ENCODE measurements around the gene SKOR2. TPM values are rescaled to one million over a fixed set of nuclear protein-coding genes. Genes with fewer than 3 reads are reported as not detected.

SKOR2 gene
- total RNA-seq, 1 donor from 2014 or later, result not detected

DNA sequence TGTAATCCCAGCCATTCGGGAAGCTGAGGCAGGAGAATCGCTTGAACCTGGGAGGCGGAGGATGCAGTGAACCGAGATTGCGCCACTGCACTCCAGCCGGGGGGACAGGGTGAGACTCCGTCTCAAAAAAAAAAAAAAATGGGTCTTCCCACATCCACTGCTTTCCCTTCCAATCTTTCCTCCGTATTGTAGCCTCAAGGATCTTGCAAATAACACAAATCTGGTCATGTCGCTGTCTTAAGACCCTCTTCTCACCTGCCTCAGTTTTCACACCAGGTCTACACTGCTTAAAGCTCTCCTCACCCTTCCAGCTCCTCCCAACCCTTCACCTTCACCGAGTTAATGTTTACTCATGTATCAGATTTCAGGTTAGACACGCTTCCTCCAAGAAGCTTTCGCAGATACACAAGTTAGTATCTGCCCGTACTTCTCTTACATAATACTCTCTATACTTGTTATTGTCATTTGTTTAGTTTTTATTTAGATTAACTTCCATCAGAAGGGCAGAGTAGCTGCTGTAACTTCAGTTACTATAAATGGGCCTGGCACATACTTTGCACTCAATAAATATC lies 76.8 kb downstream of the SKOR2 start:
- Histone ChIP-seq H3K4me1 (peaks cover 51% of the 10 kb centered on the region), H3K9me3 (replicated peaks) (no peaks in the 10 kb centered on the region), H3K27me3 (ENCODE audit: low read depth) (no peaks in the 10 kb centered on the region), H3K4me3 (peak overlapping the region; percentile 88), H3K27ac (replicated peaks) (no peak overlapping the region), H3K36me3 (no peaks in the 10 kb centered on the region)
- no peak for DNase-seq
- intact Hi-C loops (cut with micrococcal nuclease), result no loop called here
- no peak for TF ChIP-seq CTCF (IDR thresholded peaks at IDR 0.05; ENCODE audit: borderline replicate concordance)

GRCh38 chr18:47172476-47172875 lies 79.0 kb downstream of the SKOR2 start:
- intact Hi-C loops (cut with micrococcal nuclease), result no loop called here
- Histone ChIP-seq H3K36me3 (no peaks in the 10 kb centered on the region), H3K27me3 (ENCODE audit: low read depth) (no peaks in the 10 kb centered on the region), H3K9me3 (replicated peaks) (no peaks in the 10 kb centered on the region), H3K4me3 (no peak overlapping the region), H3K27ac (replicated peaks) (no peak overlapping the region), H3K4me1 (peaks cover 57% of the 10 kb centered on the region)
- TF ChIP-seq CTCF (IDR thresholded peaks at IDR 0.05; ENCODE audit: borderline replicate concordance), result no peak
- no peak for DNase-seq

DNA sequence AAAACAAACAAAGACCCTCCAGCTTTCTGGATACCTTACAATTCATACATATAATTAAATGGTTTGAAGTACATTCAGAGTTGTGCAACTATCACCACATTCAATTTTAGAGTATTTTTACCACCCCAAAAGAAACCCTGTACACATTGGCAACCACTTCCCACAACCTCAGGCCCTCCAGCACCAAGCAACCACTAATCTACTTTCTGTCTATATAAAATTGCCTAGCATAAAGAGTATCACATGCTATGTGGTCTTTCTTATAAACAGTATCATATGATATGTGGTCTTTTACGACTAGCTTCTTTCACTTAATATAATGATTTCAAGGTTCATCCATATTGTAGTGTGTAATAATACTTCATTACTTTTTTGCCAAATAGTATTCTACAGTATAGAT lies 82.5 kb downstream of the SKOR2 start:
- no peak overlapping the region for H3K27ac ChIP-seq (replicated peaks)
- no peak overlapping the region for H3K4me3 ChIP-seq
- no peaks in the 10 kb centered on the region for H3K9me3 ChIP-seq (replicated peaks)
- H3K27me3 ChIP-seq (ENCODE audit: low read depth), result no peaks in the 10 kb centered on the region
- no peaks in the 10 kb centered on the region for H3K36me3 ChIP-seq
- TF ChIP-seq CTCF (IDR thresholded peaks at IDR 0.05; ENCODE audit: borderline replicate concordance), result no peak
- H3K4me1 ChIP-seq, result peaks cover 35% of the 10 kb centered on the region
- intact Hi-C loops (cut with micrococcal nuclease), result no loop called here
- DNase-seq, result no peak

- no peaks in the 10 kb centered on the region for H3K27me3 ChIP-seq (ENCODE audit: low read depth)
- no peaks in the 10 kb centered on the region for H3K9me3 ChIP-seq (replicated peaks)
- intact Hi-C loops (cut with micrococcal nuclease), result no loop called here
- H3K4me1 ChIP-seq, result peaks cover 31% of the 10 kb centered on the region
- H3K36me3 ChIP-seq, result no peaks in the 10 kb centered on the region
- no peak for DNase-seq
- H3K4me3 ChIP-seq, result no peak overlapping the region
- H3K27ac ChIP-seq (replicated peaks), result no peak overlapping the region
- TF ChIP-seq CTCF (IDR thresholded peaks at IDR 0.05; ENCODE audit: borderline replicate concordance), result no peak
Measured at GRCh38 chr18:47168509-47168908, 83.0 kb downstream of the SKOR2 start.

GRCh38 chr18:47166294-47166693 lies 85.2 kb downstream of the SKOR2 start:
- H3K36me3 ChIP-seq, result no peaks in the 10 kb centered on the region
- H3K4me3 ChIP-seq, result no peak overlapping the region
- H3K27ac ChIP-seq (replicated peaks), result no peak overlapping the region
- intact Hi-C loops (cut with micrococcal nuclease), result no loop called here
- H3K27me3 ChIP-seq (ENCODE audit: low read depth), result no peaks in the 10 kb centered on the region
- no peak for TF ChIP-seq CTCF (IDR thresholded peaks at IDR 0.05; ENCODE audit: borderline replicate concordance)
- no peaks in the 10 kb centered on the region for H3K9me3 ChIP-seq (replicated peaks)
- H3K4me1 ChIP-seq, result peaks cover 12% of the 10 kb centered on the region
- no peak for DNase-seq

Data from left ventricle myocardium inferior (tissue), 1 donor.